GM23338 (cell line): Measurements from ENCODE around the gene PRRT1. TPM values are rescaled to one million over a fixed set of nuclear protein-coding genes. Genes with fewer than 3 reads are reported as not detected.

Source experiments
- ATAC-seq: fragments of 200-7000 bp; cut with Tn5 transposase; 3 replicates; pipeline ENCODE4 v1.9.1; 2020
- DNase-seq: peaks from one replicate; pipeline ENCODE4 v3.0.0-alpha.2; 2015; ENCODE audit warnings: low spot score
- H2AFZ ChIP-seq: fragments of 200-600 bp; sonication (generic); 2 replicates; pipeline ENCODE4 v1.8.0; 2016; ENCODE audit warnings: antibody characterized with exemption, mild to moderate bottlenecking, moderate library complexity
- H3F3A ChIP-seq: fragments of 200-600 bp; sonication (generic); replicated peaks from 2 replicates; pipeline ENCODE4 v1.8.0; 2017; ENCODE audit warnings: antibody characterized with exemption, mixed run types, low read depth
- H3K27ac ChIP-seq: fragments of 200-600 bp; sonication (generic); 2 replicates; pipeline ENCODE4 v1.6.1; 2016; ENCODE audit warnings: low read depth
- H3K27me3 ChIP-seq: fragments of 200-600 bp; sonication (generic); 2 replicates; pipeline ENCODE4 v1.8.0; 2016; ENCODE audit warnings: mild to moderate bottlenecking, mixed run types, moderate library complexity; ENCODE audit not compliant: insufficient read depth
- H3K36me3 ChIP-seq: fragments of 200-600 bp; sonication (generic); 2 replicates; pipeline ENCODE4 v1.8.0; 2016; ENCODE audit warnings: mild to moderate bottlenecking; ENCODE audit not compliant: insufficient read depth
- H3K4me1 ChIP-seq: fragments of 200-600 bp; sonication (generic); 2 replicates; pipeline ENCODE4 v1.8.0; 2016; ENCODE audit warnings: mild to moderate bottlenecking, moderate library complexity; ENCODE audit not compliant: insufficient read depth
- H3K4me2 ChIP-seq: fragments of 200-600 bp; sonication (generic); 2 replicates; pipeline ENCODE4 v1.7.1; 2017; ENCODE audit warnings: mixed run types
- H3K4me3 ChIP-seq: fragments of 200-600 bp; sonication (generic); 2 replicates; pipeline ENCODE4 v1.6.1; 2016; ENCODE audit warnings: mixed run types
- H3K79me2 ChIP-seq: fragments of 200-600 bp; sonication (generic); replicated peaks from 2 replicates; pipeline ENCODE4 v1.8.0; 2017; ENCODE audit warnings: mild to moderate bottlenecking; ENCODE audit not compliant: insufficient read depth
- H3K9me2 ChIP-seq: fragments of 200-600 bp; sonication (generic); 2 replicates; pipeline ENCODE4 v1.8.0; 2017; ENCODE audit not compliant: insufficient read depth
- H4K20me1 ChIP-seq: fragments of 200-600 bp; sonication (generic); replicated peaks from 2 replicates; pipeline ENCODE4 v1.8.0; 2017; ENCODE audit warnings: mild to moderate bottlenecking; ENCODE audit not compliant: insufficient read depth
- H3K27ac Mint-ChIP-seq: 2 replicates; pipeline ENCODE4 v1.8.0; 2020; ENCODE audit warnings: inconsistent platforms, mild to moderate bottlenecking, moderate library complexity, mixed read lengths
- H3K27me3 Mint-ChIP-seq: 3 replicates; pipeline ENCODE4 v1.8.0; 2022; ENCODE audit warnings: low read depth, mild to moderate bottlenecking, moderate library complexity, mixed read lengths, inconsistent platforms; ENCODE audit not compliant: insufficient read depth, poor library complexity
- H3K36me3 Mint-ChIP-seq: 3 replicates; pipeline ENCODE4 v1.8.0; 2021; ENCODE audit warnings: low read depth, mild to moderate bottlenecking, inconsistent platforms, moderate library complexity, mixed read lengths
- H3K4me1 Mint-ChIP-seq: 3 replicates; pipeline ENCODE4 v1.8.0; 2020; ENCODE audit warnings: mild to moderate bottlenecking, inconsistent platforms, mixed read lengths
- H3K4me3 Mint-ChIP-seq: 3 replicates; pipeline ENCODE4 v1.8.0; 2021; ENCODE audit warnings: moderate library complexity, mild to moderate bottlenecking, inconsistent platforms, mixed read lengths
- H3K9me3 Mint-ChIP-seq: 3 replicates; pipeline ENCODE4 v1.8.0; 2020; ENCODE audit warnings: moderate library complexity, mild to moderate bottlenecking, inconsistent platforms, mixed read lengths
- CREB1 ChIP-seq: fragments of 250-450 bp; sonication (Bioruptor Pico); IDR thresholded peaks from 2 replicates; pipeline ENCODE4 v1.5.0; 2020; ENCODE audit warnings: low read depth, mild to moderate bottlenecking, moderate library complexity
- EZH2 ChIP-seq: fragments of 200-600 bp; sonication (generic); IDR thresholded peaks from one replicate; pipeline ENCODE4 v1.8.0; 2017; ENCODE audit warnings: antibody characterized with exemption, mild to moderate bottlenecking, low read depth; ENCODE audit not compliant: unreplicated experiment
- EZH2phosphoT487 ChIP-seq: fragments of 200-600 bp; sonication (generic); IDR thresholded peaks from one replicate; pipeline ENCODE4 v1.8.1; 2018; ENCODE audit warnings: antibody characterized with exemption; ENCODE audit not compliant: unreplicated experiment
- JUNB ChIP-seq: IDR thresholded peaks from one replicate; pipeline ENCODE4 v1.6.1; 2016; ENCODE audit warnings: antibody characterized with exemption; ENCODE audit not compliant: unreplicated experiment
- NANOG ChIP-seq: IDR thresholded peaks from 2 replicates; pipeline ENCODE4 v1.6.1; 2016; ENCODE audit warnings: antibody characterized with exemption, borderline replicate concordance
- POLR2AphosphoS5 ChIP-seq: IDR thresholded peaks from 2 replicates; pipeline ENCODE4 v1.6.1; 2016; ENCODE audit warnings: antibody characterized with exemption, low read depth
- STAT1 ChIP-seq: IDR thresholded peaks from one replicate; pipeline ENCODE4 v1.6.1; 2016; ENCODE audit warnings: antibody characterized with exemption; ENCODE audit not compliant: unreplicated experiment
- ZNF114 ChIP-seq: fragments of 250-450 bp; sonication (Bioruptor Pico); IDR thresholded peaks from 2 replicates; pipeline ENCODE4 v1.5.0; 2020; ENCODE audit warnings: mild to moderate bottlenecking, moderate library complexity
- ZNF331 ChIP-seq: fragments of 250-450 bp; sonication (Bioruptor Pico); IDR thresholded peaks from 2 replicates; pipeline ENCODE4 v1.5.0; 2020; ENCODE audit warnings: low read depth, mild to moderate bottlenecking, moderate library complexity
- polyA plus RNA-seq: library from polyadenylated mRNA; unstranded; fragments of >200 nt; fragmentation: Nextera tagmentation; extraction: Ambion mirVana; gene quantifications from 2 replicates; pipeline ENCODE4 v1.2.1, GENCODE V29; 2016
- total RNA-seq: library from RNA; depleted of rRNA; stranded (reverse); fragments of >200 nt; shearing (Covaris generic); gene quantifications from 2 replicates; pipeline ENCODE4 v1.2.3, GENCODE V29; 2014
- TF ChIP-seq, protein P1 (sequence below), 2 experiments: fragments of 200-600 bp in 1 of 2; sonication (generic) in 1 of 2; conservative IDR thresholded peaks; 2 replicates each; pipeline versions ENCODE4 v1.5.1 to v1.6.1; 2016 to 2017; ENCODE audit warnings: antibody characterized with exemption in 2 of 2, low read depth in 2 of 2, mild to moderate bottlenecking in 2 of 2, moderate library complexity in 1 of 2
- TF ChIP-seq, protein P2 (sequence below): IDR thresholded peaks from 2 replicates; pipeline ENCODE4 v1.6.1; 2016; ENCODE audit warnings: antibody characterized with exemption
- TF ChIP-seq, protein P3 (sequence below): fragments of 250-450 bp; sonication (Bioruptor Pico); IDR thresholded peaks from 2 replicates; pipeline ENCODE4 v1.5.0; 2020; ENCODE audit warnings: mild to moderate bottlenecking, moderate library complexity
- TF ChIP-seq, protein P4 (sequence below): IDR thresholded peaks from one replicate; pipeline ENCODE4 v1.6.1; 2018; ENCODE audit warnings: antibody characterized with exemption; ENCODE audit not compliant: unreplicated experiment

Gene PRRT1
- total and polyA plus RNA-seq, 2 experiments from 2014 or later, result 2.7 TPM; not detected in 1

DNA sequence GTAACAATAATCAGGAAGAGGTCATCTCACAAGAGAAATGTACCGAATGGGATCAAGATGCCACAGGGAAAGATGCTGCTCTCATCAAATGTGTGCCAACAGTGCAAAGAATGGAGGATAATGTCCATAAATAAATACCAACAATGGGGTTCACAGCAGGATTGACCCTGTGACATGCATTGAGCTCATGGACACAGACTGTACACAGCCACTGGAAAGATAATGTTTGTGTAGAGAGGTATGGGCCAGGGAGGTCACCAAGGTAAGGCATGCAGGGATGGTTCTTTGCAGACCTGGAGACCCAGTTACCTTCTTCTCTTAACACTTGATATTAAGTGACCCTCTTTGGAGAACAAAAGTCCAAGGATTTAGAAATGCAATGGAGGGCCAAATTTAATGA is 22.7 kb upstream of the PRRT1 start:
- Histone ChIP-seq H3K4me2 (peak overlapping the region; percentile 85; the same call in 1 of the 2 replicates), H3K4me3 (no peak overlapping the region), H3K36me3 (no peaks in the 10 kb centered on the region), H3K27ac (no peak overlapping the region), H3K27me3 (no peaks in the 10 kb centered on the region), H2AFZ (no peak overlapping the region), H3K4me1 (peaks cover 22% of the 10 kb centered on the region), H3K9me2 (no peaks in the 10 kb centered on the region), H3F3A (0 out of 2 replicates have a peak, but pooled peaks cover 7% of the 10 kb centered on the region), H3K79me2 (peaks cover 51% of the 10 kb centered on the region), H4K20me1 (peaks cover 19% of the 10 kb centered on the region; the same call in 1 of the 2 replicates)
- H3K4me1 Mint-ChIP-seq, result peaks cover 38% of the 10 kb centered on the region
- peaks cover 22% of the 10 kb centered on the region for H3K27me3 Mint-ChIP-seq
- H3K27ac Mint-ChIP-seq, result no peak overlapping the region
- no peaks in the 10 kb centered on the region for H3K9me3 Mint-ChIP-seq
- ATAC-seq (no peak), DNase-seq (no peak)
- TF ChIP-seq, protein P1, sequence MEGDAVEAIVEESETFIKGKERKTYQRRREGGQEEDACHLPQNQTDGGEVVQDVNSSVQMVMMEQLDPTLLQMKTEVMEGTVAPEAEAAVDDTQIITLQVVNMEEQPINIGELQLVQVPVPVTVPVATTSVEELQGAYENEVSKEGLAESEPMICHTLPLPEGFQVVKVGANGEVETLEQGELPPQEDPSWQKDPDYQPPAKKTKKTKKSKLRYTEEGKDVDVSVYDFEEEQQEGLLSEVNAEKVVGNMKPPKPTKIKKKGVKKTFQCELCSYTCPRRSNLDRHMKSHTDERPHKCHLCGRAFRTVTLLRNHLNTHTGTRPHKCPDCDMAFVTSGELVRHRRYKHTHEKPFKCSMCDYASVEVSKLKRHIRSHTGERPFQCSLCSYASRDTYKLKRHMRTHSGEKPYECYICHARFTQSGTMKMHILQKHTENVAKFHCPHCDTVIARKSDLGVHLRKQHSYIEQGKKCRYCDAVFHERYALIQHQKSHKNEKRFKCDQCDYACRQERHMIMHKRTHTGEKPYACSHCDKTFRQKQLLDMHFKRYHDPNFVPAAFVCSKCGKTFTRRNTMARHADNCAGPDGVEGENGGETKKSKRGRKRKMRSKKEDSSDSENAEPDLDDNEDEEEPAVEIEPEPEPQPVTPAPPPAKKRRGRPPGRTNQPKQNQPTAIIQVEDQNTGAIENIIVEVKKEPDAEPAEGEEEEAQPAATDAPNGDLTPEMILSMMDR (conservative IDR thresholded peaks at IDR 0.05; ENCODE audit: low read depth in 2 of 2), result no peak
- TF ChIP-seq ZNF114 (no peak), STAT1 (no peak), NANOG (no peak), JUNB (no peak), ZNF331 (CRISPR knock-in tag) (no peak), EZH2phosphoT487 (no peak), POLR2AphosphoS5 (no peak), CREB1 (CRISPR knock-in tag) (no peak), EZH2 (no peak)
- TF ChIP-seq, protein P2, sequence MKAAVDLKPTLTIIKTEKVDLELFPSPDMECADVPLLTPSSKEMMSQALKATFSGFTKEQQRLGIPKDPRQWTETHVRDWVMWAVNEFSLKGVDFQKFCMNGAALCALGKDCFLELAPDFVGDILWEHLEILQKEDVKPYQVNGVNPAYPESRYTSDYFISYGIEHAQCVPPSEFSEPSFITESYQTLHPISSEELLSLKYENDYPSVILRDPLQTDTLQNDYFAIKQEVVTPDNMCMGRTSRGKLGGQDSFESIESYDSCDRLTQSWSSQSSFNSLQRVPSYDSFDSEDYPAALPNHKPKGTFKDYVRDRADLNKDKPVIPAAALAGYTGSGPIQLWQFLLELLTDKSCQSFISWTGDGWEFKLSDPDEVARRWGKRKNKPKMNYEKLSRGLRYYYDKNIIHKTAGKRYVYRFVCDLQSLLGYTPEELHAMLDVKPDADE, result no peak
- TF ChIP-seq, protein P3, sequence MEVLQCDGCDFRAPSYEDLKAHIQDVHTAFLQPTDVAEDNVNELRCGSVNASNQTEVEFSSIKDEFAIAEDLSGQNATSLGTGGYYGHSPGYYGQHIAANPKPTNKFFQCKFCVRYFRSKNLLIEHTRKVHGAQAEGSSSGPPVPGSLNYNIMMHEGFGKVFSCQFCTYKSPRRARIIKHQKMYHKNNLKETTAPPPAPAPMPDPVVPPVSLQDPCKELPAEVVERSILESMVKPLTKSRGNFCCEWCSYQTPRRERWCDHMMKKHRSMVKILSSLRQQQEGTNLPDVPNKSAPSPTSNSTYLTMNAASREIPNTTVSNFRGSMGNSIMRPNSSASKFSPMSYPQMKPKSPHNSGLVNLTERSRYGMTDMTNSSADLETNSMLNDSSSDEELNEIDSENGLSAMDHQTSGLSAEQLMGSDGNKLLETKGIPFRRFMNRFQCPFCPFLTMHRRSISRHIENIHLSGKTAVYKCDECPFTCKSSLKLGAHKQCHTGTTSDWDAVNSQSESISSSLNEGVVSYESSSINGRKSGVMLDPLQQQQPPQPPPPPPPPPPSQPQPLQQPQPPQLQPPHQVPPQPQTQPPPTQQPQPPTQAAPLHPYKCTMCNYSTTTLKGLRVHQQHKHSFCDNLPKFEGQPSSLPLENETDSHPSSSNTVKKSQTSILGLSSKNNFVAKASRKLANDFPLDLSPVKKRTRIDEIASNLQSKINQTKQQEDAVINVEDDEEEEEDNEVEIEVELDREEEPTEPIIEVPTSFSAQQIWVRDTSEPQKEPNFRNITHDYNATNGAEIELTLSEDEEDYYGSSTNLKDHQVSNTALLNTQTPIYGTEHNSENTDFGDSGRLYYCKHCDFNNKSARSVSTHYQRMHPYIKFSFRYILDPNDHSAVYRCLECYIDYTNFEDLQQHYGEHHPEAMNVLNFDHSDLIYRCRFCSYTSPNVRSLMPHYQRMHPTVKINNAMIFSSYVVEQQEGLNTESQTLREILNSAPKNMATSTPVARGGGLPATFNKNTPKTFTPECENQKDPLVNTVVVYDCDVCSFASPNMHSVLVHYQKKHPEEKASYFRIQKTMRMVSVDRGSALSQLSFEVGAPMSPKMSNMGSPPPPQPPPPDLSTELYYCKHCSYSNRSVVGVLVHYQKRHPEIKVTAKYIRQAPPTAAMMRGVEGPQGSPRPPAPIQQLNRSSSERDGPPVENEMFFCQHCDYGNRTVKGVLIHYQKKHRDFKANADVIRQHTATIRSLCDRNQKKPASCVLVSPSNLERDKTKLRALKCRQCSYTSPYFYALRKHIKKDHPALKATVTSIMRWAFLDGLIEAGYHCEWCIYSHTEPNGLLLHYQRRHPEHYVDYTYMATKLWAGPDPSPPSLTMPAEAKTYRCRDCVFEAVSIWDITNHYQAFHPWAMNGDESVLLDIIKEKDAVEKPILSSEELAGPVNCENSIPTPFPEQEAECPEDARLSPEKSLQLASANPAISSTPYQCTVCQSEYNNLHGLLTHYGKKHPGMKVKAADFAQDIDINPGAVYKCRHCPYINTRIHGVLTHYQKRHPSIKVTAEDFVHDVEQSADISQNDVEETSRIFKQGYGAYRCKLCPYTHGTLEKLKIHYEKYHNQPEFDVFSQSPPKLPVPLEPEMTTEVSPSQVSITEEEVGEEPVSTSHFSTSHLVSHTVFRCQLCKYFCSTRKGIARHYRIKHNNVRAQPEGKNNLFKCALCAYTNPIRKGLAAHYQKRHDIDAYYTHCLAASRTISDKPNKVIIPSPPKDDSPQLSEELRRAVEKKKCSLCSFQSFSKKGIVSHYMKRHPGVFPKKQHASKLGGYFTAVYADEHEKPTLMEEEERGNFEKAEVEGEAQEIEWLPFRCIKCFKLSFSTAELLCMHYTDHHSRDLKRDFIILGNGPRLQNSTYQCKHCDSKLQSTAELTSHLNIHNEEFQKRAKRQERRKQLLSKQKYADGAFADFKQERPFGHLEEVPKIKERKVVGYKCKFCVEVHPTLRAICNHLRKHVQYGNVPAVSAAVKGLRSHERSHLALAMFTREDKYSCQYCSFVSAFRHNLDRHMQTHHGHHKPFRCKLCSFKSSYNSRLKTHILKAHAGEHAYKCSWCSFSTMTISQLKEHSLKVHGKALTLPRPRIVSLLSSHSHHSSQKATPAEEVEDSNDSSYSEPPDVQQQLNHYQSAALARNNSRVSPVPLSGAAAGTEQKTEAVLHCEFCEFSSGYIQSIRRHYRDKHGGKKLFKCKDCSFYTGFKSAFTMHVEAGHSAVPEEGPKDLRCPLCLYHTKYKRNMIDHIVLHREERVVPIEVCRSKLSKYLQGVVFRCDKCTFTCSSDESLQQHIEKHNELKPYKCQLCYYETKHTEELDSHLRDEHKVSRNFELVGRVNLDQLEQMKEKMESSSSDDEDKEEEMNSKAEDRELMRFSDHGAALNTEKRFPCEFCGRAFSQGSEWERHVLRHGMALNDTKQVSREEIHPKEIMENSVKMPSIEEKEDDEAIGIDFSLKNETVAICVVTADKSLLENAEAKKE (CRISPR knock-in tag), result no peak
- TF ChIP-seq, protein P4, sequence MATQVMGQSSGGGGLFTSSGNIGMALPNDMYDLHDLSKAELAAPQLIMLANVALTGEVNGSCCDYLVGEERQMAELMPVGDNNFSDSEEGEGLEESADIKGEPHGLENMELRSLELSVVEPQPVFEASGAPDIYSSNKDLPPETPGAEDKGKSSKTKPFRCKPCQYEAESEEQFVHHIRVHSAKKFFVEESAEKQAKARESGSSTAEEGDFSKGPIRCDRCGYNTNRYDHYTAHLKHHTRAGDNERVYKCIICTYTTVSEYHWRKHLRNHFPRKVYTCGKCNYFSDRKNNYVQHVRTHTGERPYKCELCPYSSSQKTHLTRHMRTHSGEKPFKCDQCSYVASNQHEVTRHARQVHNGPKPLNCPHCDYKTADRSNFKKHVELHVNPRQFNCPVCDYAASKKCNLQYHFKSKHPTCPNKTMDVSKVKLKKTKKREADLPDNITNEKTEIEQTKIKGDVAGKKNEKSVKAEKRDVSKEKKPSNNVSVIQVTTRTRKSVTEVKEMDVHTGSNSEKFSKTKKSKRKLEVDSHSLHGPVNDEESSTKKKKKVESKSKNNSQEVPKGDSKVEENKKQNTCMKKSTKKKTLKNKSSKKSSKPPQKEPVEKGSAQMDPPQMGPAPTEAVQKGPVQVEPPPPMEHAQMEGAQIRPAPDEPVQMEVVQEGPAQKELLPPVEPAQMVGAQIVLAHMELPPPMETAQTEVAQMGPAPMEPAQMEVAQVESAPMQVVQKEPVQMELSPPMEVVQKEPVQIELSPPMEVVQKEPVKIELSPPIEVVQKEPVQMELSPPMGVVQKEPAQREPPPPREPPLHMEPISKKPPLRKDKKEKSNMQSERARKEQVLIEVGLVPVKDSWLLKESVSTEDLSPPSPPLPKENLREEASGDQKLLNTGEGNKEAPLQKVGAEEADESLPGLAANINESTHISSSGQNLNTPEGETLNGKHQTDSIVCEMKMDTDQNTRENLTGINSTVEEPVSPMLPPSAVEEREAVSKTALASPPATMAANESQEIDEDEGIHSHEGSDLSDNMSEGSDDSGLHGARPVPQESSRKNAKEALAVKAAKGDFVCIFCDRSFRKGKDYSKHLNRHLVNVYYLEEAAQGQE, result no peak
- peak overlapping the region; percentile 79 for H3K4me3 Mint-ChIP-seq
- H3K36me3 Mint-ChIP-seq, result peaks cover 33% of the 10 kb centered on the region
